Measurements from ENCODE around the gene PRKAA2.

DNA sequence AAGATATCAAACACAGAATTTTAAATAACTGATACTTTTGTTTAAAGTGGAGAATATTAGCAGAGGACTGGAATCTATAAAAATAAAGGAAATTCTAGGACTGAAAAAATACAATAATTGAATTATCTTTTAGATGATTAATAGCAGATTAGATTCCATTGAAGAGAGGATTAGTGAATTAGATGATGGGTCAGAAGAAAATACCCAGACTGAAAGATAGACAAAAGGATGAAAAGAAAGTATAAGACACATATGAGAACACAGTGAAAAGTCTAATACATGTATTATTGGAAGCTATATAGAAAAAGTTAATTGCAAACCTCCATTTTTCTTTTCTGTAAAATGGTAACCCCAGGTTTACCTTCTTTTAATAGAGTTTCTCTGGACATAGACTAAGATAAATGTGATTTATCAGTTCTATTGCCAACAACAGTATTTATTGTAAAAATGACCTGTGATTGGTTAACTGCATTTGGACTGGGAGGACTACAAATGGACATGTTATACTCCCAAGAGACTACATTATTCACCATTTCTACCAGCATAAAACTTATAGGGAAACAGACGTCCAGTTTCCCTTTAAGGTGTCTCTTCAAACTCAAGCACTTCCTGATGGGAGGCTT lies 11.0 kb downstream of the PRKAA2 start:
- TF ChIP-seq, protein P1, sequence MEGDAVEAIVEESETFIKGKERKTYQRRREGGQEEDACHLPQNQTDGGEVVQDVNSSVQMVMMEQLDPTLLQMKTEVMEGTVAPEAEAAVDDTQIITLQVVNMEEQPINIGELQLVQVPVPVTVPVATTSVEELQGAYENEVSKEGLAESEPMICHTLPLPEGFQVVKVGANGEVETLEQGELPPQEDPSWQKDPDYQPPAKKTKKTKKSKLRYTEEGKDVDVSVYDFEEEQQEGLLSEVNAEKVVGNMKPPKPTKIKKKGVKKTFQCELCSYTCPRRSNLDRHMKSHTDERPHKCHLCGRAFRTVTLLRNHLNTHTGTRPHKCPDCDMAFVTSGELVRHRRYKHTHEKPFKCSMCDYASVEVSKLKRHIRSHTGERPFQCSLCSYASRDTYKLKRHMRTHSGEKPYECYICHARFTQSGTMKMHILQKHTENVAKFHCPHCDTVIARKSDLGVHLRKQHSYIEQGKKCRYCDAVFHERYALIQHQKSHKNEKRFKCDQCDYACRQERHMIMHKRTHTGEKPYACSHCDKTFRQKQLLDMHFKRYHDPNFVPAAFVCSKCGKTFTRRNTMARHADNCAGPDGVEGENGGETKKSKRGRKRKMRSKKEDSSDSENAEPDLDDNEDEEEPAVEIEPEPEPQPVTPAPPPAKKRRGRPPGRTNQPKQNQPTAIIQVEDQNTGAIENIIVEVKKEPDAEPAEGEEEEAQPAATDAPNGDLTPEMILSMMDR (IDR thresholded peaks at IDR 0.05; ENCODE audit: low read depth, low read length, poor library complexity, severe bottlenecking), result no peak
- no peak for TF ChIP-seq EZH2phosphoT487 (IDR thresholded peaks at IDR 0.05; ENCODE audit: borderline replicate concordance, low read length)
